H1 (cell line): ENCODE data around the gene OR8D2. TPM values are rescaled to one million over a fixed set of nuclear protein-coding genes. Genes with fewer than 3 reads are reported as not detected.

Experiments
- CTCF ChIA-PET: fragments of 300-600 bp; sonication (Branson Sonifier 250); formaldehyde crosslinking; loops from one replicate; lab custom pipeline; 2021; ENCODE audit not compliant: partially characterized antibody; lab: Charles Lee
- POLR2A ChIA-PET: fragments of 300-600 bp; sonication (Branson Sonifier 250); formaldehyde crosslinking; loops from one replicate; lab custom pipeline; 2021; ENCODE audit warnings: inconsistent platforms; ENCODE audit not compliant: partially characterized antibody; lab: Charles Lee
- DNase-seq, 2 experiments: peaks; one replicate each; pipeline versions ENCODE4 v3.0.0 to v3.0.0-alpha.2; 2010 to 2022; ENCODE audit warnings: low spot score in 2 of 2, low read depth in 1 of 2, mixed read lengths in 1 of 2
- FAIRE-seq: peaks from 2 replicates; lab custom pipeline; 2011; peaks lifted over from hg19 to GRCh38; lab: Jason Lieb, UNC
- H2AFZ ChIP-seq: 2 replicates; pipeline ENCODE4 v1.8.1; 2012; ENCODE audit warnings: low read length, inconsistent platforms
- H2AK5ac ChIP-seq: 2 replicates; pipeline ENCODE4 v1.6.1; 2013; ENCODE audit warnings: low read depth, low read length
- H2BK120ac ChIP-seq: replicated peaks from 2 replicates; pipeline ENCODE3; 2013; ENCODE audit warnings: low read depth, low read length, inconsistent platforms
- H2BK12ac ChIP-seq: 2 replicates; pipeline ENCODE4 v1.6.1; 2013; ENCODE audit warnings: low read depth, low read length
- H2BK15ac ChIP-seq: 2 replicates; pipeline ENCODE4 v1.6.1; 2013; ENCODE audit warnings: low read length
- H2BK20ac ChIP-seq: 2 replicates; pipeline ENCODE4 v1.6.1; 2013; ENCODE audit warnings: low read length
- H2BK5ac ChIP-seq: 2 replicates; pipeline ENCODE4 v1.6.1; 2013; ENCODE audit warnings: low read depth, low read length
- H3K14ac ChIP-seq: 2 replicates; pipeline ENCODE4 v1.6.1; 2013; ENCODE audit warnings: inconsistent platforms; ENCODE audit not compliant: insufficient read length
- H3K18ac ChIP-seq: 2 replicates; pipeline ENCODE4 v1.6.1; 2013; ENCODE audit warnings: low read length; ENCODE audit errors: extremely low read depth
- H3K23ac ChIP-seq: 2 replicates; pipeline ENCODE4 v1.6.1; 2013; ENCODE audit warnings: inconsistent platforms; ENCODE audit not compliant: insufficient read length
- H3K23me2 ChIP-seq: 2 replicates; pipeline ENCODE4 v1.6.1; 2013; ENCODE audit warnings: low read depth, low read length
- H3K27ac ChIP-seq: 2 replicates; pipeline ENCODE4 v1.6.1; 2011; ENCODE audit warnings: low read depth, low read length, inconsistent platforms
- H3K27me3 ChIP-seq, 4 experiments: replicated peaks in 1 of 4; 1 replicate in 1 of 4; 2 replicates in 3 of 4; pipeline versions ENCODE4 v1.6.1 to v1.8.1; 2011 to 2013; ENCODE audit warnings: low read length in 3 of 4, mild to moderate bottlenecking in 3 of 4, inconsistent platforms in 2 of 4, mixed read lengths in 2 of 4, moderate library complexity in 1 of 4; ENCODE audit not compliant: control insufficient read depth in 3 of 4, insufficient read depth in 3 of 4; ENCODE audit errors: extremely low read depth in 1 of 4
- H3K36me3 ChIP-seq, 4 experiments: 2 replicates each; pipeline versions ENCODE4 v1.6.1 to v1.8.1; 2011 to 2013; ENCODE audit warnings: mild to moderate bottlenecking in 4 of 4, low read length in 3 of 4, moderate library complexity in 2 of 4, control low read depth in 1 of 4, inconsistent platforms in 1 of 4; ENCODE audit not compliant: insufficient read depth in 4 of 4, control insufficient read depth in 2 of 4
- H3K4ac ChIP-seq: replicated peaks from 2 replicates; pipeline ENCODE3; 2013; ENCODE audit warnings: low read length, low read depth, mixed read lengths, inconsistent platforms; ENCODE audit not compliant: insufficient read length
- H3K4me1 ChIP-seq, 4 experiments: replicated peaks in 1 of 4; 1 replicate in 1 of 4; 2 replicates in 3 of 4; pipeline versions ENCODE4 v1.6.1 to v1.8.1; 2011 to 2013; ENCODE audit warnings: low read length in 3 of 4, inconsistent platforms in 2 of 4, mixed read lengths in 1 of 4; ENCODE audit not compliant: insufficient read depth in 4 of 4, control insufficient read depth in 3 of 4
- H3K4me2 ChIP-seq, 2 experiments: 2 replicates each; pipeline versions ENCODE4 v1.6.1 to v1.8.1; 2011 to 2013; ENCODE audit warnings: low read depth in 2 of 2, low read length in 2 of 2, control low read depth in 1 of 2, inconsistent platforms in 1 of 2, mild to moderate bottlenecking in 1 of 2; ENCODE audit not compliant: insufficient read depth in 1 of 2
- H3K4me3 ChIP-seq, 4 experiments: fragments of 200-600, 300-600 bp in 1 of 4; sonication (generic), shearing (Covaris generic), sonication (Bioruptor Twin) in 1 of 4; 2 replicates each; pipeline versions ENCODE4 v1.5.1 to v1.8.1; 2011 to 2016; ENCODE audit warnings: low read length in 4 of 4, low read depth in 3 of 4, control low read depth in 2 of 4, inconsistent platforms in 2 of 4, mild to moderate bottlenecking in 2 of 4, mixed read lengths in 1 of 4, moderate library complexity in 1 of 4; ENCODE audit not compliant: insufficient read depth in 2 of 4; ENCODE audit errors: extremely low read depth in 1 of 4
- H3K56ac ChIP-seq: replicated peaks from 2 replicates; pipeline ENCODE3; 2013; ENCODE audit warnings: low read depth, mild to moderate bottlenecking, mixed read lengths, low read length, inconsistent platforms; ENCODE audit not compliant: insufficient read length
- H3K79me1 ChIP-seq: 2 replicates; pipeline ENCODE4 v1.6.1; 2013; ENCODE audit warnings: low read depth, low read length, control low read depth
- H3K79me2 ChIP-seq, 2 experiments: 2 replicates each; pipeline versions ENCODE4 v1.6.1 to v1.8.1; 2012 to 2013; ENCODE audit warnings: low read length in 2 of 2, mild to moderate bottlenecking in 2 of 2, inconsistent platforms in 1 of 2; ENCODE audit not compliant: insufficient read depth in 2 of 2, control insufficient read depth in 1 of 2
- H3K9ac ChIP-seq, 4 experiments: replicated peaks in 1 of 4; 1 replicate in 1 of 4; 2 replicates in 3 of 4; pipeline versions ENCODE4 v1.6.1 to v1.8.1; 2011 to 2013; ENCODE audit warnings: low read depth in 3 of 4, low read length in 3 of 4, control low read depth in 2 of 4, mild to moderate bottlenecking in 2 of 4, moderate library complexity in 2 of 4, inconsistent platforms in 1 of 4; ENCODE audit errors: extremely low read depth in 1 of 4
- H3K9me3 ChIP-seq, 2 experiments: 2 replicates each; pipeline versions ENCODE4 v1.6.1 to v1.8.1; 2012 to 2013; ENCODE audit warnings: mild to moderate bottlenecking in 2 of 2, moderate library complexity in 2 of 2, control low read depth in 1 of 2, inconsistent platforms in 1 of 2, low read depth in 1 of 2, low read length in 1 of 2, mixed read lengths in 1 of 2; ENCODE audit not compliant: insufficient read depth in 2 of 2
- H4K20me1 ChIP-seq, 2 experiments: replicated peaks in 1 of 2; 2 replicates each; pipeline versions ENCODE3 to v1.8.1; 2011 to 2013; ENCODE audit warnings: inconsistent platforms in 2 of 2, low read length in 2 of 2, mild to moderate bottlenecking in 1 of 2; ENCODE audit not compliant: insufficient read depth in 2 of 2, control insufficient read depth in 1 of 2
- H4K5ac ChIP-seq: 2 replicates; pipeline ENCODE4 v1.6.1; 2013; ENCODE audit warnings: low read length, low read depth, mixed read lengths, inconsistent platforms; ENCODE audit not compliant: insufficient read length
- H4K8ac ChIP-seq: 2 replicates; pipeline ENCODE4 v1.8.0; 2013; ENCODE audit warnings: mild to moderate bottlenecking, moderate library complexity, low read length, inconsistent platforms; ENCODE audit not compliant: insufficient read depth; ENCODE audit errors: extremely low read depth
- H4K91ac ChIP-seq: replicated peaks from 2 replicates; pipeline ENCODE3; 2013; ENCODE audit warnings: low read length, mixed read lengths, inconsistent platforms; ENCODE audit not compliant: insufficient read length
- BCL11A ChIP-seq, 2 experiments: IDR thresholded peaks; one replicate each; pipeline ENCODE4 v1.6.1; 2011; ENCODE audit warnings: low read depth in 2 of 2, low read length in 2 of 2, mild to moderate bottlenecking in 2 of 2
- GTF2F1 ChIP-seq: IDR thresholded peaks from 2 replicates; pipeline ENCODE4 v1.6.1; 2012; ENCODE audit warnings: low read depth, low read length, improper control_type of control experiment, borderline replicate concordance
- KDM4A ChIP-seq: IDR thresholded peaks from one replicate; pipeline ENCODE4 v1.7.1; 2012; ENCODE audit warnings: low read depth, mild to moderate bottlenecking, moderate library complexity, low read length, inconsistent platforms; ENCODE audit not compliant: severe bottlenecking
- MAFK ChIP-seq: IDR thresholded peaks from 2 replicates; pipeline ENCODE4 v1.6.1; 2012; ENCODE audit warnings: low read depth, mild to moderate bottlenecking, improper control_type of control experiment, low read length
- NANOG ChIP-seq: IDR thresholded peaks from 2 replicates; pipeline ENCODE4 v1.6.1; 2011; ENCODE audit warnings: low read length, low read depth, mild to moderate bottlenecking, inconsistent platforms; ENCODE audit not compliant: insufficient read depth, poor library complexity, severe bottlenecking
- NRF1 ChIP-seq: IDR thresholded peaks from 2 replicates; pipeline ENCODE4 v1.6.1; 2011; ENCODE audit warnings: mild to moderate bottlenecking, low read depth, low read length, improper control_type of control experiment
- POU5F1 ChIP-seq: IDR thresholded peaks from 2 replicates; pipeline ENCODE4 v1.6.1; 2011; ENCODE audit warnings: low read depth, mild to moderate bottlenecking, low read length, moderate library complexity
- RNF2 ChIP-seq: fragments of 200-900, 300-1000 bp; sonication (generic); IDR thresholded peaks from 2 replicates; pipeline ENCODE4 v1.7.1; 2016; ENCODE audit warnings: borderline replicate concordance, low read depth, mild to moderate bottlenecking, antibody characterized with exemption, low read length; ENCODE audit not compliant: poor library complexity, severe bottlenecking; ENCODE audit errors: missing control alignments
- SAP30 ChIP-seq: fragments of 300-600 bp; sonication (generic); IDR thresholded peaks from 2 replicates; pipeline ENCODE4 v1.7.1; 2012; ENCODE audit warnings: low read length, moderate library complexity, mild to moderate bottlenecking, inconsistent platforms; ENCODE audit not compliant: insufficient read depth, insufficient replicate concordance
- SIX5 ChIP-seq: IDR thresholded peaks from 2 replicates; pipeline ENCODE4 v1.6.1; 2011; ENCODE audit warnings: mild to moderate bottlenecking, low read depth, low read length
- TAF7 ChIP-seq: optimal IDR thresholded peaks from 2 replicates; pipeline ENCODE3; 2011; ENCODE audit warnings: low read depth, mild to moderate bottlenecking, inconsistent platforms, low read length, moderate library complexity, borderline replicate concordance
- WGBS, 2 experiments: shearing (Covaris generic) in 1 of 2; methylation state at CpG; one replicate each; pipeline versions ENCODE4 v1.1.6 to v1.1.7; 2013 to 2015; ENCODE audit warnings: low lambda C conversion rate in 2 of 2, mixed read lengths in 2 of 2, inconsistent platforms in 1 of 2, low coverage in 1 of 2, missing lambda C conversion rate in 1 of 2; ENCODE audit not compliant: insufficient replicate concordance in 2 of 2, insufficient coverage in 1 of 2, insufficient read length in 1 of 2; ENCODE audit errors: extremely low coverage in 1 of 2, missing lambda C conversion rate in 1 of 2; 5-methylcytosine and 5-hydroxymethylcytosine counted together
- polyA plus RNA-seq, 7 experiments: library from polyadenylated mRNA; depleted of rRNA in 3 of 7; stranded (reverse) in 5 of 7; unstranded in 2 of 7; fragments of >200 nt in 5 of 7; fragments of 200-250 nt in 2 of 7; gene quantifications; 1 replicate in 5 of 7; 2 replicates in 1 of 7; 4 replicates in 1 of 7; pipeline versions ENCODE4 v1.2.1 to v1.2.3, GENCODE V29; 2011 to 2013; ENCODE audit warnings: missing spikeins in 2 of 7, mixed read lengths in 2 of 7
- total RNA-seq: library from RNA; stranded (reverse); fragmentation: NEBNext Ultra II Directional; extraction: Animal tissue kit (Norgen Biotek cat#: 25700); gene quantifications from 2 replicates; pipeline ENCODE4 v1.2.1, GENCODE V29; 2021
- TF ChIP-seq, protein P1 (sequence below): IDR thresholded peaks from 2 replicates; pipeline ENCODE4 v1.6.1; 2012; ENCODE audit warnings: low read length, inconsistent platforms

The OR8D2 gene
- total and polyA plus RNA-seq, 2 of the 8 experiments (the other 6 are each of a cell fraction or from before 2014, with no cell fraction given) = not detected

DNA sequence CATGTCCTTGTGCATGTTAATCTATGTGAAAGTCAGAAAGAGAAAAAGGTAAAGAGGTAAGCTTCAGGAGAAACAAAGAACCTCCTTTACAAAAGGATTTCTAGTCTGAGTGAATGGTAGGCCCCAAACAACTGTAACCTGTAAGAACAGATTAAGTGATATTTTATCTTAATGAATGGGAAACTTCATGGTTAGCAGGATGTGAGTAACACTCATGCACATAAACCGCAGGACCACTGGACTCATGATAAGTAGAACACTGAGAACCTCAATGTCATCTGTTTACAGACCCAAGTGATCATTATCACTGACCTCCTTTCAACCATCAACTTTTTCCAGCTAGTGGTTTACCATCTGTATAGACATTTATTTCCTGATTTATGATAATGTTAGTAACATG is 43.9 kb downstream of the OR8D2 start:
- Histone ChIP-seq H2AFZ (no peak overlapping the region), H3K9me3 (no peaks in the 10 kb centered on the region), H4K20me1 (no peaks in the 10 kb centered on the region), H4K5ac (no peak overlapping the region), H3K9ac (no peak overlapping the region), H3K79me1 (no peaks in the 10 kb centered on the region), H3K56ac (no peak overlapping the region), H3K27ac (no peak overlapping the region), H3K27me3 (no peaks in the 10 kb centered on the region), H3K36me3 (no peaks in the 10 kb centered on the region), H2BK20ac (no peak overlapping the region), H2BK5ac (no peak overlapping the region), H2BK120ac (no peak overlapping the region), H3K4ac (no peak overlapping the region), H3K79me2 (no peaks in the 10 kb centered on the region), H3K4me2 (no peak overlapping the region), H3K4me1 (peaks cover 0 to 3% (median 0%) of the 10 kb centered on the region in 4 experiments; a peak in 1 of 7 replicates), H4K91ac (no peak overlapping the region), H3K14ac (no peak overlapping the region), H2AK5ac (no peak overlapping the region), H3K4me3 (no peak overlapping the region), H3K23me2 (no peaks in the 10 kb centered on the region), H2BK12ac (no peak overlapping the region), H3K23ac (no peak overlapping the region), H4K8ac (no peak overlapping the region), H3K18ac (no peak overlapping the region), H2BK15ac (no peak overlapping the region)
- WGBS, 2 experiments = 100% methylated on average over 1 of the region's 1 CpG; no CpG with 5 or more reads in 1 of the 2 experiments
- ChIA-PET CTCF (interaction anchor here (0.6 to 1.4 kb wide), 4 partner anchors 50 to 204 kb away, joined by 3 to 4 read pairs (median 4); no protein-coding TSS in a partner anchor), POLR2A (no interaction called here)
- no peak for DNase-seq
- FAIRE-seq = no peak
- TF ChIP-seq GTF2F1 (no peak), BCL11A (IDR thresholded peaks at IDR 0.05; ENCODE audit: low read depth in 2 of 2, low read length in 2 of 2) (no peak), MAFK (no peak), TAF7 (no peak), KDM4A (no peak), SIX5 (no peak), NANOG (no peak), POU5F1 (no peak), NRF1 (no peak), RNF2 (no peak), SAP30 (no peak)
- TF ChIP-seq, protein P1, sequence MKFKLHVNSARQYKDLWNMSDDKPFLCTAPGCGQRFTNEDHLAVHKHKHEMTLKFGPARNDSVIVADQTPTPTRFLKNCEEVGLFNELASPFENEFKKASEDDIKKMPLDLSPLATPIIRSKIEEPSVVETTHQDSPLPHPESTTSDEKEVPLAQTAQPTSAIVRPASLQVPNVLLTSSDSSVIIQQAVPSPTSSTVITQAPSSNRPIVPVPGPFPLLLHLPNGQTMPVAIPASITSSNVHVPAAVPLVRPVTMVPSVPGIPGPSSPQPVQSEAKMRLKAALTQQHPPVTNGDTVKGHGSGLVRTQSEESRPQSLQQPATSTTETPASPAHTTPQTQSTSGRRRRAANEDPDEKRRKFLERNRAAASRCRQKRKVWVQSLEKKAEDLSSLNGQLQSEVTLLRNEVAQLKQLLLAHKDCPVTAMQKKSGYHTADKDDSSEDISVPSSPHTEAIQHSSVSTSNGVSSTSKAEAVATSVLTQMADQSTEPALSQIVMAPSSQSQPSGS = no peak
